AG04450 (cell line): Measurements from ENCODE around the gene ZFYVE21. TPM values are rescaled to one million over a fixed set of nuclear protein-coding genes. Genes with fewer than 3 reads are reported as not detected.

Experiments used
- CTCF ChIA-PET: fragments of 300-600, 350-600 bp; formaldehyde crosslinking; extraction: SDS; loops from one replicate; lab custom pipeline; 2022; ENCODE audit warnings: antibody characterized with exemption, inconsistent platforms; lab: Charles Lee
- POLR2A ChIA-PET: fragments of 350-600 bp; formaldehyde crosslinking; extraction: SDS; loops from one replicate; lab custom pipeline; 2021; ENCODE audit warnings: antibody characterized with exemption, inconsistent platforms; lab: Yijun Ruan, JAX
- DNase-seq: peaks from one replicate; pipeline ENCODE4 v3.0.0-alpha.2; 2011; ENCODE audit warnings: low read depth, low spot score
- H3K27ac ChIP-seq: one replicate; pipeline ENCODE4 v1.5.1; 2012; ENCODE audit warnings: low read depth, low read length, control low read depth
- H3K27me3 ChIP-seq: one replicate; pipeline ENCODE4 v1.6.0; 2012; ENCODE audit warnings: low read length; ENCODE audit not compliant: control insufficient read depth, insufficient read depth
- H3K4me3 ChIP-seq: 2 replicates; pipeline ENCODE4 v1.5.1; 2011; ENCODE audit warnings: mild to moderate bottlenecking, low read depth, low read length, control low read depth
- H3K9me3 ChIP-seq: 2 replicates; pipeline ENCODE4 v1.5.1; 2012; ENCODE audit warnings: low read length; ENCODE audit not compliant: control insufficient read depth, insufficient read depth
- CTCF ChIP-seq: IDR thresholded peaks from 2 replicates; pipeline ENCODE4 v1.5.1; 2011; ENCODE audit warnings: low read depth, low read length, control low read depth, inconsistent platforms
- polyA plus RNA-seq: library from polyadenylated mRNA; depleted of rRNA; stranded (reverse); fragments of >200 nt; gene quantifications from 2 replicates; pipeline ENCODE4 v1.2.3, GENCODE V29; 2011

Gene ZFYVE21
- polyA plus RNA-seq, 1 experiment = 77.5 TPM

DNA sequence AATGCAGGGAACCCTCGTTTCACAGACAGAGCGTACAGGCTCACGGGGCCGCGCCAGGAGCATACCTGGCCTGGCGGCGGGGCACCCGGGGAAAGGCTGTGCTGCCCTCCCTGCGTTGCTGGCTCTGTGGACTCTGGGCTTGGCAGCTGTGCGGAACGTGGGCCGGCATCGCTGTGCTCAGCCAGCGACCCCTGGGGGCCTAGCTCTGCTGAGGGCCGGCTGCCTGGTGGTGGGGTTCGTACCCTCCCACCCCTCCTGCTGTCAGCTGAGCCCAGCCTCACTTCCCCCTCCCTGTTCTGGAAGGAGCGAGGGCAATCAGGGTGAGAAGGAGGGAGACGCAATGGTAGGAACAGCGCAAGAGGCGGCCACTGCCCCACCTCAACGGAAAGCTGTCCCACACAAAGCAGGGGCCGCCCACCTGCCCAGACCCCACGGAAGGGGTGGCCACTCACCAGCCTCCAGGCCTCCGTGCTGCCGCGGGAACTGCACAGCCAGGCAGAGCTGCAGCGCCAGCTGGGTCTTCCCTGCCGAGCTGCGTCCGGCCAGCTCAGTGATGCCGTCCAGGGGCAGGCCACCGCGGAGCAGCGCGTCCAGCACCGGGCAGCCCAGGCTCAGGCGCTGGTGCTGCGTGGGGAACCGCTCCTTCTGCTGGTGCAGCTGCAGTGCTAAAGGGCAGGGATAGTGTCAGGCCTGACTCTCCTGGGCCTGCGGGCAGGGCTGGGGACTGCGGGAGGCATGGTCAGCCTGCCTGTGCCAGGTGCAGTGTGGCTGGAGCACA is 8.9 kb upstream of the ZFYVE21 start:
- CTCF ChIA-PET = no interaction called here
- H3K27ac ChIP-seq = no peak overlapping the region
- no peak for DNase-seq
- no peaks in the 10 kb centered on the region for H3K27me3 ChIP-seq
- POLR2A ChIA-PET = no interaction called here
- no peak for TF ChIP-seq CTCF
- H3K4me3 ChIP-seq = no peak overlapping the region
- H3K9me3 ChIP-seq = no peaks in the 10 kb centered on the region

DNA sequence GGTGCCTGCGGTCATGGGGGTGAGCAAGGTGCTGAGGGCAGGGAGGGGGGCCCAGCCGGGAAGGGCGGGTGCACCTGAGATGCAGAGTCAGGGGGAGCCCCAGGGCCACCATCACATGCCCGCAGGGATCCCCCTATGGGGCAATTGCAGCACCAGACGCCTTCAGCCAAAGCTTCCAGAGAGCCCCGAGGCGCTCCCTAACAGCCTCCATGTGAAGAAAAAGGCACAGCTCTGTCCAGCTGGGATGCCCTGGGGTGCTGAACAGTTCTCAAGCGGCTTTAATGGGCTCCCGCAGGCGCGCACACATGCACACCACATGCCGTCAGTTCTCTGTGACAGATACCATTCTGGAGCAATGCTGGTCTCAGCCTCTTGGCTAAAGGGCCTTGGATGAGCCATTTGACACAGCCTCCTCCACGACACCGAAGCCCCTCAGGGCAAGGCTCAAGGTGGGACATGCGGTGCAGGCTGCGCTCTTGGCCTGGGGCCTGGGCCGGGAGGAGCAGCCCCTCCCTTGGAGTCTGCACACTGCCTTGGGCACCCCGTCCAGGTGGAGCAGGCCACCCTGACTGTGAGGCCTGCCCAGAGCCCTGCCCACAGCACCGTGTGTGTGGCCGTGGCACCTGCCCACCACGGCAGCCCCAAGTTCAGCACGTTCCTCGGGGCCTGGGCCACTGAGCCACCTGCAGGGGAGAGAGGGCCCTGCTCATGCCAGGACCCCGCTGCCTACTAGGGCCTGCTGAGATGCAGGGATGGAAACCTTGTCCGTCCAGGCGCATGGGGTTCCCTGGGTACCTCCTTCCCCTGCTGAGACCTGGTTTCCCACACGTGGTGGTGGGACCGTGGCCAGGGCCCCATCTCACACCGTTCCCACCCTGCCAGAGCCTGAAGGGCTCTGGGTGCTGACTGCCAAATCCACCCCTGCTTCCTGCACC is 8.0 kb upstream of the ZFYVE21 start:
- POLR2A ChIA-PET = no interaction called here
- Histone ChIP-seq H3K4me3 (no peak overlapping the region), H3K9me3 (no peaks in the 10 kb centered on the region), H3K27ac (no peak overlapping the region), H3K27me3 (no peaks in the 10 kb centered on the region)
- no peak for DNase-seq
- CTCF ChIA-PET = no interaction called here
- TF ChIP-seq CTCF = no peak

DNA sequence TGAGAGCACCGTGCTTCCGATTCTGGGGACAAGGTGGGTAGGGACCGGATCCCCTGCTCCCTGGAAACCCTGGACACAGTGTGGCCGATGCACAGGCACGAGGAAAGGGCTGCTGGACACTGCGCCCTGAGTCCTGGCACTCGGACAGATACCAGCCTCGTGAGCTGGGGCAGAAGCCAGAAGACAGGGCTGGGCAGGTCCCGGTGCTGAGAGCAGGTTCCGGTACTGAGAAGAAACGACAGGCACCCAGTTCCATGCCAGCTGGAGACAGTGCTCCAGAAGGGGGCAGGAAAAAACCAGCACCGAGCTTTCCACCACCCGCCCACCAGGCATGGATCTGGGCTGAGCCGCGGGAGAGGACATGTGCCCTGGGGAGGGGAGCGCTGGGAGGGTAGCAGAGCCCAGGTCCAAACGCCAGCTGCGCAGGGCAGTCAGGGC is 6.8 kb upstream of the ZFYVE21 start:
- H3K9me3 ChIP-seq = no peaks in the 10 kb centered on the region
- CTCF ChIA-PET = no interaction called here
- no peak for TF ChIP-seq CTCF
- POLR2A ChIA-PET = interaction anchor here (0.6 kb wide), 1 partner anchor 123 kb away, joined by 6 read pairs; no protein-coding TSS in a partner anchor
- H3K4me3 ChIP-seq = no peak overlapping the region
- no peak for DNase-seq
- H3K27me3 ChIP-seq = no peaks in the 10 kb centered on the region
- no peak overlapping the region for H3K27ac ChIP-seq

GRCh38 chr14:103709814-103710213 is 5.8 kb upstream of the ZFYVE21 start:
- Histone ChIP-seq H3K27ac (no peak overlapping the region), H3K27me3 (no peaks in the 10 kb centered on the region), H3K9me3 (no peaks in the 10 kb centered on the region), H3K4me3 (no peak overlapping the region)
- CTCF ChIA-PET = no interaction called here
- no peak for DNase-seq
- POLR2A ChIA-PET = no interaction called here
- no peak for TF ChIP-seq CTCF
